Memory B cell (primary cell): ENCODE measurements around the gene SLC38A2.

Experiments used
- ATAC-seq: fragments of 150-1000 bp; cut with Tn5 transposase; 2 replicates; pipeline ENCODE4 v1.10.0; 2021; ENCODE audit warnings: low read depth, mild to moderate bottlenecking, moderate library complexity
- DNase-seq, 2 donors: peaks; one replicate each; pipeline ENCODE4 v3.0.0; 2022; ENCODE audit warnings: low spot score in 2 of 2
- H3K27ac Mint-ChIP-seq: one replicate; pipeline ENCODE4 v1.8.0; 2022; ENCODE audit warnings: mild to moderate bottlenecking, moderate library complexity, mixed read lengths
- H3K27me3 Mint-ChIP-seq: one replicate; pipeline ENCODE4 v1.8.0; 2022; ENCODE audit warnings: mixed read lengths
- H3K36me3 Mint-ChIP-seq: one replicate; pipeline ENCODE4 v1.8.0; 2022; ENCODE audit warnings: mild to moderate bottlenecking, mixed read lengths
- H3K4me1 Mint-ChIP-seq: one replicate; pipeline ENCODE4 v1.8.0; 2022; ENCODE audit warnings: mixed read lengths
- H3K4me3 Mint-ChIP-seq: one replicate; pipeline ENCODE4 v1.8.0; 2022; ENCODE audit warnings: mild to moderate bottlenecking, moderate library complexity, mixed read lengths
- H3K9me3 Mint-ChIP-seq: one replicate; pipeline ENCODE4 v1.8.0; 2022; ENCODE audit warnings: mixed read lengths

SLC38A2 gene

DNA sequence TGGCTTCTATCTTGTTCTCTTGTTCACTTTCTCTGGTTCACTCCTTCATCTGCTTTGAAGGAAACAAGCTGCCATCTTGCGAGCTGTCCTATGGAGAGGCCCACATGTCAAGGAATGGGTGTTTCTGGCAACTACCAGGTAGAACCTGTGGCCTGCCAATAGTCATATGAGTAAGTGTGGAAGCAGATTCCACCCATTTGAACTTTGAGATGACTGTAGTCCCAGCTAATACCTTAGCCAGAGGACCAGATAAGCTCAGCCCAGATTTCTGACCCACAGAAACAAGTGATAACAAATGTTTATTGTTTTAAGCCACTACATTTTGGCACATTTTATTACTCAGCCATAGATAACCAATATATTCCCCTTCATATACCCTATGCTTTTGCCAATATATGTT, 4.0 kb upstream of the SLC38A2 start:
- peaks cover under 1% of the 10 kb centered on the region for H3K36me3 Mint-ChIP-seq
- DNase-seq (no peak), ATAC-seq (no peak)
- no peak overlapping the region for H3K27ac Mint-ChIP-seq
- peaks cover 11% of the 10 kb centered on the region for H3K4me1 Mint-ChIP-seq
- H3K4me3 Mint-ChIP-seq, result no peak overlapping the region
- peaks cover 2% of the 10 kb centered on the region for H3K9me3 Mint-ChIP-seq
- H3K27me3 Mint-ChIP-seq, result no peaks in the 10 kb centered on the region

DNA sequence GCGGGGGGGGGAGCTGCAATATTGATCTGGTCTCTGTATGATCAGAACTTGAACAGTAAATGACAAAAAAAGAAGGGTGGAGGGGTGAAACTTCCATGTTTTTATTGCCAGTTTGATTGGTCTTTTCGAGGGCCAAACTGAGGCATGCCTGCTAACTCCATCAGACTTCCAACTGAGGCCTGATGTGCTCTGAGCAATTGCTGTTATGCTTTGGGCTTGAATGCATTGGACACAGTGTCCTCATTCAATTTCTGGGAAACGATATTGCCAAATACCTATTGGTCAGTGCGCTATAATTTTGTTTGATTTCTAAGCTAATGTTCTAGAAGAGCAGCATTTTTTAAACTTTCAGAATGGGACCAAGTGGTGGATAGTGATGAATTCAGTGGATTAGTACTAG, 2.1 kb upstream of the SLC38A2 start:
- H3K4me1 Mint-ChIP-seq, result peaks cover 18% of the 10 kb centered on the region
- H3K9me3 Mint-ChIP-seq, result peaks cover 2% of the 10 kb centered on the region
- H3K27ac Mint-ChIP-seq, result no peak overlapping the region
- ATAC-seq (no peak), DNase-seq (no peak)
- no peak overlapping the region for H3K4me3 Mint-ChIP-seq
- peaks cover 2% of the 10 kb centered on the region for H3K36me3 Mint-ChIP-seq
- H3K27me3 Mint-ChIP-seq, result no peaks in the 10 kb centered on the region

DNA sequence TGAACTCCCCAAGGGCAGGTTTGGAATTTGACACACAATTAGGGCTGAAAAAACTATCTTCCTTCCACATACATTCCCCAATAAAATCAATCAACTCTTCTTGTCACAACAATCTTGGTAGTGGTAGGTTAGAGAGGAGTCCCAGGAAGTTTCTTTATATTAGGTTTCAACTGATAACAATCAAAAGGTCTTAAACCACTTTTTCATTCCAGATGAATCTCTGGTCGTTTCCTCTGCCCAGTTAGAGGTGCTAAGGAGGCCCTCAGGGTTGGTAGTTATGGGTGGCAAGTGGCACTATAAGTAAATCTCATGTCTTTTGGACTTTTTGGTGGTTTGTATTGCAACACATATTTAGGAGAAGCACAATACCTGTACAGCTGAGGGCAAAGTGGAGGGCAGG, 1.7 kb upstream of the SLC38A2 start:
- ATAC-seq (no peak), DNase-seq (no peak)
- Mint-ChIP-seq H3K4me3 (peak overlapping the region; percentile 96), H3K27ac (peak overlapping the region; percentile 96), H3K4me1 (peaks cover 18% of the 10 kb centered on the region), H3K27me3 (no peaks in the 10 kb centered on the region), H3K9me3 (peaks cover 2% of the 10 kb centered on the region), H3K36me3 (peaks cover 2% of the 10 kb centered on the region)

DNA sequence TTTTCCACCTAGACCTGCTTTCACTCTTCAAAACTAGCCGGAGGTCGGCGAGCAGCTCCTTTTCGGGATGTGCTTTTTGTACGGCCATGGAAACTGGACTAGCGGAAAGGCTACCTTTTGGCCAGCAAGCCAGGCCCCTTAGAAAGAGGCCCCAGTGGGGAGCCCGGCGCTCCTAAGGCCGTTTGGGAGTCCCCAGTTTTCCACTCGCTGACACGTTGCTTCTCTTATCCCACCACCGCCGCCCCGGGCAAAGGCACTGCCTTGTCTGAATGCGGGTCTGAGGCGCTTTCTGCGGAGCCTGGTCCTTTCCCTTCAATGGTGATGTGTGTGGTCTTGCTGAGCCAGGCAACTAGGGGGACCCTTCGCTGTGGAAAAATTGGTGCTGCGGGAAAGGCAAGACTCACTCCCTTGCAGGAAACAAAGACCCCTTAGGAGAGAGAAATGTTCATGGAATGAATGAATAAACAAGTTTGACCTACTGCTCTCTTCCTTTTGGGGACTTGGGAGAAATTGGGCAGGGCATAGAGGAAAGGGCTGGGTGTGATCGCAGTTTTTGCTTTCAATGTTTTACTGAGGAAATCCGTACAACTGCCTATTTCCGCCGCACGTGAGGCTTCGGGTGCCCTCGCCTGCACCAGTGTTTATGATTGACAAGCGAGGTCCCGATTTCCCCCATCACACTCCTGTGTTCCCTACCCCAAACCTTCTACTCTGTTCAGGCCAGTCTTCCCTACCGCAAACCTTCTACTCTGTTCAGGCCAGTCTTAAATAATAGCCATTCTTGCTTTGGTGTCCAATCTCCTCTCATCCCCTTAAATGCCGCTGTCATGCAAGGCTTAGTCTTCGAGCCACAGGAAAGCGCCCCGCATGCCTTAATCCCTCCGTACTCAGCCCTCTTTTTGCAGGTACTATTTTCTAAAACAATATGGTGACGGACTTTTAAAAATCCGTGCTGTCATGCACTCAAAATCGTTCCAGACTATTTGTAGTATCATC, 1.0 kb upstream of the SLC38A2 start:
- peak in 1 of 2 donors; percentile 29 for DNase-seq

DNA sequence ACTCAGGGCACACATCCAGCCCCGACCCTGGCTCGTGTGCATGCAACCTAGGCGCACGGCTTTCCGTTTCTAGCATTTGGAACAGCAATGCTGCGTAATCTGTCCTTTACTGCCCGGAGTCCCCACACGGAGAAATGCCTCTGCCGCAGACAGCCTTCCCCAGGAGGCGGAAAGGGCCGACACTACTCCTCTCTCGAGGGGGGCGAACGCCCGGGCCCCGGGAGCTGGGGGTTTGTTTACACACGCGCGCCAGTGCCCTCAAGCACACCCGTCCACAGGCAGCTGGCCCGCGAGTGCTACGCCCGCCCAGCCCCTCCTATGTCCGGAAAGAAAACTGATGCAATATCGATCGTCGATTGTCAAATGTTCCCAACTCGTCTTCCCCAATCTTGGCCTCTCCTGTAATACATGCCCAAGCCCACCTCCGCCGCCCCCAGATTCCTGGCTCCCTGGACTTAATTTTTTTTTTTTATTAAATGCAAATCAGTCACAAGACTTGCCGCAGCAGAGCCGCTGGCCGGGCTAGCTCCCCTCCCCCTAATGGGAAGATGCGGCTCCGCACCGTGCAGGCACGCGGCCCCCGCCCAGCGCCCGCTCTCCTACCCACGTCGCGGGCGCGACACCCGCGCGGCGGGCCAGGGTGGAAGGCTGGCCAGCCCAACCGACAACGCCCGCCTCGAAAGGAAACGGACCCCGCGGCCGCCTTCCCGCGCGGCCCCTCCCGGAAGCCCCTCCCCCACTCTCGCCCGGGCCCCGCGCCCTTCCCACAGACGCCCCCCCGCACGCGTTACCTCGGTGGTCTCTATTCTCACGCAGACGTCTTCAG, 642 bp downstream of the SLC38A2 start:
- DNase-seq (peak; percentile 42 to 59), ATAC-seq (peak; percentile 33)
- Mint-ChIP-seq H3K27me3 (no peaks in the 10 kb centered on the region), H3K4me3 (peak overlapping the region; percentile 96), H3K4me1 (peaks cover 26% of the 10 kb centered on the region), H3K9me3 (no peaks in the 10 kb centered on the region), H3K27ac (peak overlapping the region; percentile 96), H3K36me3 (peaks cover 11% of the 10 kb centered on the region)

More for the DNA sequence above, 1.0 kb upstream of the SLC38A2 start:
- Mint-ChIP-seq H3K4me1 (peaks cover 18% of the 10 kb centered on the region), H3K27me3 (no peaks in the 10 kb centered on the region), H3K27ac (peak overlapping the region; percentile 96), H3K9me3 (peaks cover 2% of the 10 kb centered on the region), H3K4me3 (peak overlapping the region; percentile 96), H3K36me3 (peaks cover 2% of the 10 kb centered on the region)
- no peak for ATAC-seq

DNA sequence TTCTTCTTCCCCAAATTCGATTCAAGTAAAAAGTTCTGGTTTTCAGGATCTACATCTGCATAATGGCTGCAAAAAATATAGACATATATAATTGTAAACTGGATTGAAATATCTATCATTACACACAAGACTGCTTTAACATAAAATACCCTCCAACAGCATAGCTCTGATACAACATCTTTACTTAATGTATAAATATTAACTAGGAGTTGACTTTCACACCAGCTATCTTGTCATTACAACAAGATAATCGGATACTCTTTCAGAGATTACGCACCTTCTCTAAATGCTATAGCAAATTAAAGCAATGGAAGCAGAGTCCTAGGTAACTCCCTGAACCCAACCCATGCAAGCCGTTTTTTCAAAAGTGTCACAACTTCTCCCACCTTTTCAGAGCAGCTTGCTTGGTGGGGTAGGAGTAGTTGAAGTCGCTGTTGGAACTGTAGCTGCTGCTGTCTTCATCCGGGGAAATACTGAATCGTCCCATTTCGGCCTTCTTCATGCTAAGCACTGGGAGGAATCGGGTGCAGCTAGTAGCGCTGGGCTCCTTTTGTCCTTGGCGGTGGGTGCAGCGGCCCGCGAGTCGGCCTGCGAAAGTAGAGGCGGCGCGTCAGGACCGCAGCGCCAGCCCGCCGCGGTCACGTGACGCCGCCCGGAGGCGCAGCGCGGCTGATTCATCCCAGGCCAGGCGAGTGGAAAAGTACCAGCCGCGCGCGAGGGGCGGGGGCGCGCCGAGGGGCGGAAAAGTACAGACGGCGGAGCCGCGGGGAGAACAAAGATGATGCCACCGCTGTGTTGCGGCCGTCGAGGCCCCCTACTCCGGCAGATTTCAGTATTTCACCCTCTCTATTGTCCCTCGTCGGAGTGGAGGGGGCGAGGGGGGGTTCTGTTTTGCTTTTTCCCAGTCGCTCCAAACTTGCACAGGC, 1.5 kb downstream of the SLC38A2 start:
- DNase-seq (peak; percentile 67 to 74), ATAC-seq (peak; percentile 39)
- Mint-ChIP-seq H3K27me3 (no peaks in the 10 kb centered on the region), H3K36me3 (peaks cover 13% of the 10 kb centered on the region), H3K4me1 (peaks cover 28% of the 10 kb centered on the region), H3K27ac (peak overlapping the region; percentile 96), H3K4me3 (peak overlapping the region; percentile 96), H3K9me3 (no peaks in the 10 kb centered on the region)

DNA sequence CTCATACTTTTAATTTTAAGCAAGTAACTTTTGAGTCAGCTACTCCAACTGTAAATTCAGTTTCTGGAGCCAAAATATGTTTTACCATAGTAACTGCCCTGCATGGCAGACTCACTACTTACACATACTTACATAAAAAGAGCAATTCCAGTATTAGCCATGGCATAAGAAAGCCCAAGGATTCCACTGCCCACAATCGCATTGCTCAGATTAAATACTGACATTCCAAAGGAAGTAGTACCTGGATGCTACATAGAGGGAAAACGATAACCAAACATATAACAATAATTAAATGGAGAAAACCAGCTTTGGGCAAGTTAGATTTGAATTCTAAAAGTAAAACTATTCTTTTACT, 2.2 kb downstream of the SLC38A2 start:
- ATAC-seq (no peak), DNase-seq (no peak)
- Mint-ChIP-seq H3K9me3 (no peaks in the 10 kb centered on the region), H3K36me3 (peaks cover 13% of the 10 kb centered on the region), H3K27me3 (no peaks in the 10 kb centered on the region), H3K27ac (no peak overlapping the region), H3K4me1 (peaks cover 28% of the 10 kb centered on the region), H3K4me3 (peak overlapping the region; percentile 49)

DNA sequence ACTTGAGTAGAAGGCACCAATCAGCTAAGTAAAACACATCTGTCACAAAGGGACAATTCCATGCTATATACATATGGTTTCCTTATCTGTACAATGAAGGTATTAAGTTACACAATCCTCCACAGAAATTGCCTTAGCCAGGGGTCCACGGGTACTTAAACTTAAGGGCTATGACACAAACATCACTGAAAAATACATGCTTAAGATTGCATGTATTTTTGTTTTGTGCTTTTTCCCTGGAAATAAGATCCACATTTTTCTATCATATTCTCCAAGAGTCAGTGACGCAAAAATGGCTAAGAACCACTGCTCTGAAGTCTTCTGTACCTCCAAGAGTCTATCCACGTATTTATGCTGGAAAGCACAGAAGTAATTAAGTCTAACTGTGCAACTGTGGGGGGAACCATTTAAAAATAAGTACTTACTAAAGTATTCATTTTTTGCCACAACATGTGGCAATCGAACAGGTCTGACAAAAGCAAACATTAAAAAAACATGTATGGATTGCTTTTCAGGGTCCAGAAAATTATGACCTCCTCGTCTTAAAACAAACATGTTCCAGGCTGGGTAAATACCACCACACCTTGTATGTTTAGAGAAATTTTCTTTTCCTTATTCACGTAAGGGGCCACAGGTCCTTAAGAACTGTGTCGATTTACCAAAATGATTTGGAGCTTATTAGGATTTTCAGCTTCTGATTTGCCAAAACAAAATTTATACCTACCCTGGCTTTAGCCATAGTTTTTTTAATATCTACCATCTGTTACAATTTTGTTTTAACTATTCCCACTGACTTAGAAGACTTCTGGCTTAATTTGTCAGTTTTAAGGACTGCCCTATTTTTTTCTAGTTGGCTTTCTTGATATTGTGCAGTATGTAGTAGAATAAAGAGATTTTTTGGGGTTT, 2.8 kb downstream of the SLC38A2 start:
- Mint-ChIP-seq H3K36me3 (peaks cover 16% of the 10 kb centered on the region), H3K27me3 (no peaks in the 10 kb centered on the region), H3K9me3 (no peaks in the 10 kb centered on the region), H3K4me3 (peak overlapping the region; percentile 2), H3K4me1 (peaks cover 30% of the 10 kb centered on the region), H3K27ac (peak overlapping the region; percentile 20)
- ATAC-seq (no peak), DNase-seq (no peak)

DNA sequence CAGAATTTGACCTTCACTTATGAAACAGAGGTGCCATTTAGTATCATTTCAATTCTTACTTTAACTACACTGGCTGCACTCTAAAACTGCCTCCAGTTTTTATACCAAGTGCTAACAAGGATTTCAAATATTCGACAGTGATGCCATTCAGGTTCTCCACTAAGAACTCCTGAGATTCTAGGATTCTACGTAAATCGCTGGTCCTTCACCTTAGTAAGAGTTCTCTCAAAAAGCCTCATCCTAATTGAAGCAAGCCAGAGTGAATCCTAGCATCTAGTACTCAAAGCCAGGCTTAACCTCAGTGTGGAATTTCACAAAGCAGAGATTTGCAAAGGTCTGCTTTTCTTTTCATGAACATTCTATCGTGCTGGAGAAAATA, 3.5 kb downstream of the SLC38A2 start:
- Mint-ChIP-seq H3K4me1 (peaks cover 26% of the 10 kb centered on the region), H3K36me3 (peaks cover 18% of the 10 kb centered on the region), H3K27ac (peak overlapping the region; percentile 20), H3K9me3 (no peaks in the 10 kb centered on the region), H3K4me3 (no peak overlapping the region), H3K27me3 (no peaks in the 10 kb centered on the region)
- no peak for ATAC-seq
- no peak for DNase-seq

DNA sequence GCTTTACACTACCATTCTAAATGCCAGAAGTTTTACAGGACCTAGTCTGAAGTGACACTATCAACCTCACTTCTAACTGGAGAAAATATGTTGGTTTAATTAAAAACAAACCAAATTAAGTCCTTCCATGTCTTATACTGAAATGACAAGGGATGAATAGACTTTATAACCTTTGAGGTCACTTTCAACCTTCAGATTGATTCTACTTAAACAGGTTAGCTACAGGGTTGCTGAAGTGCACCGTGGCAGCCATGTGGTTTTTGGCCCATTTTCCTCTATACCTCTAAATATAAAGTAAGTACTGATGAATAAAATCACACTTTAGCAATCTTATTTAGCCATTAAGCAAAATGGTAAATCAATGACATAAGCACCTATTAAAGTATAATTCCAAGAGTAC, 3.9 kb downstream of the SLC38A2 start:
- H3K4me3 Mint-ChIP-seq, result no peak overlapping the region

DNA sequence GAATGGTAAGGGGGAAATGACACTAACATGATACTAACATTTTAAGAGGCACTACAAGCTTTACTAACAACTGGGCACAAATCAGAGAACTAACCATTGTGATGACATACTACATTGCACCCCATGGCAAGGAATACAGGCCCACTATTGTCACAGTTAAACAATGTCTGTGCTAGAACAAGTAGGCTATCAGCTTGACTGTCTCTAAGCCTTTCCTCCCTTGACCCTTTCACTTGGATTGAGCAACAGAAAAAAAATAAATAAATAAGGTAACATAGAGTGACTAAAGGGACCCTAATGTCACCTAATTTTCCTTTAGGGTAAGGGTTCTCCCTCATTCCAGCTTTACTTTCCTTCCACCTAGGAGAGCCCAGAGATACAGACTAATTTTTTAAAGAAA, 4.4 kb downstream of the SLC38A2 start:
- H3K27me3 Mint-ChIP-seq, result no peaks in the 10 kb centered on the region
- no peak overlapping the region for H3K4me3 Mint-ChIP-seq
- ATAC-seq, result no peak
- DNase-seq, result no peak
- peaks cover 19% of the 10 kb centered on the region for H3K4me1 Mint-ChIP-seq
- no peaks in the 10 kb centered on the region for H3K9me3 Mint-ChIP-seq
- H3K36me3 Mint-ChIP-seq, result peaks cover 24% of the 10 kb centered on the region
- H3K27ac Mint-ChIP-seq, result peak overlapping the region; percentile 80

More for the DNA sequence above, 3.9 kb downstream of the SLC38A2 start:
- Mint-ChIP-seq H3K4me1 (peaks cover 22% of the 10 kb centered on the region), H3K27me3 (no peaks in the 10 kb centered on the region), H3K36me3 (peaks cover 20% of the 10 kb centered on the region), H3K9me3 (no peaks in the 10 kb centered on the region), H3K27ac (peak overlapping the region; percentile 20)
- ATAC-seq (no peak), DNase-seq (no peak)

DNA sequence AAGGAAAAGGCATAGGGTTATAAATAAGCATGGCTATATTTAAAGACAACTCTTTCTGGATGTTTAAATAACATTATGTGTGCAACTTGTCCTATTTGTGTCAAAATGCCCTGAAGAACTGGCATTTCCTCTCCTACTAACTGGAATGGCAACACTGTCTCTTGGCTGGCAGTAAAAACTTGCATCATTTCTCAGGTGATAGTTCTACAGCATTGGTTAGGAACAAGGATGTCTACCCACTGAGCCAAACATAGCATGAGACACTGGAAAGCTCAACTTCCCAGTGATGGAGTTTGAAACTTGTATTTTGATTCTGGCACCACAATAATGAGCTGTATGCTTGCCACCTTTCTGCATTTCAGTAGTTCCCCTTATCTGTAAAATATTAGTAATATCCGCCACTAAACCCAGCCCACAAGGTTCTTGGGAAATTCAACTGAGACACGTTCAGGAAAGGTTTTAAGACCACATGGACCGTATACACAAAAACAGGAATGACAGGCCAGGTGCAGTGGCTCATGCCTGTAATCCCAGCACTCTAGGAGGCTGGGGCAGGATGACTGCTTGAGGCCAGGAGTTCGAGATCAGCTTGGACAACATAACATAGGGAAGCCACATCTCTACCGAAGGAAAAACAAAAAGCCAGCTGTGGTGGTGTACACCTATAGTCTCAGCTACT, 5.1 kb downstream of the SLC38A2 start:
- H3K4me1 Mint-ChIP-seq, result peaks cover 24% of the 10 kb centered on the region
- ATAC-seq, result no peak
- peaks cover 28% of the 10 kb centered on the region for H3K36me3 Mint-ChIP-seq
- H3K27me3 Mint-ChIP-seq, result no peaks in the 10 kb centered on the region
- H3K9me3 Mint-ChIP-seq, result no peaks in the 10 kb centered on the region
- DNase-seq, result no peak
- peak overlapping the region; percentile 28 for H3K4me3 Mint-ChIP-seq
- peak overlapping the region; percentile 80 for H3K27ac Mint-ChIP-seq
